ENCODE results near the gene PTGIS. TPM values are rescaled to one million over a fixed set of nuclear protein-coding genes. Genes with fewer than 3 reads are reported as not detected.

PTGIS gene
- total and polyA plus RNA-seq, 9 donors: 23.8 to 45.4 (median 28.7) TPM

GRCh38 chr20:49587111-49587570, 19.2 kb upstream of the PTGIS start:
- Histone ChIP-seq H3K27me3 (ENCODE audit: control insufficient read depth, insufficient read depth, low read length) (no peaks in the 10 kb centered on the region), H3K27ac (ENCODE audit: low read length) (no peak overlapping the region), H3K4me1 (ENCODE audit: control insufficient read depth, insufficient read depth, low read length) (peaks cover 45% of the 10 kb centered on the region), H3K4me3 (ENCODE audit: low read length) (no peak overlapping the region), H3K9me3 (replicated peaks; ENCODE audit: control insufficient read depth, low read depth, low read length) (peaks cover 8% of the 10 kb centered on the region), H3K36me3 (ENCODE audit: control insufficient read depth, insufficient read depth, low read length) (no peaks in the 10 kb centered on the region)
- no peak for DNase-seq
- WGBS (ENCODE audit: insufficient coverage): 46% methylated on average over 5 of the region's 10 CpGs

GRCh38 chr20:49585585-49586245, 17.8 kb upstream of the PTGIS start:
- no peaks in the 10 kb centered on the region for H3K27me3 ChIP-seq (ENCODE audit: control insufficient read depth, insufficient read depth, low read length)
- H3K4me3 ChIP-seq (ENCODE audit: low read length): no peak overlapping the region
- peaks cover 50% of the 10 kb centered on the region for H3K4me1 ChIP-seq (ENCODE audit: control insufficient read depth, insufficient read depth, low read length)
- DNase-seq: no peak
- no peaks in the 10 kb centered on the region for H3K36me3 ChIP-seq (ENCODE audit: control insufficient read depth, insufficient read depth, low read length)
- no peak overlapping the region for H3K27ac ChIP-seq (ENCODE audit: low read length)
- H3K9me3 ChIP-seq (replicated peaks; ENCODE audit: control insufficient read depth, low read depth, low read length): peaks cover 8% of the 10 kb centered on the region
- WGBS (ENCODE audit: insufficient coverage): 93% methylated on average over 3 of the region's 9 CpGs

GRCh38 chr20:49584418-49585382, 16.8 kb upstream of the PTGIS start:
- peaks cover 8% of the 10 kb centered on the region for H3K9me3 ChIP-seq (replicated peaks; ENCODE audit: control insufficient read depth, low read depth, low read length)
- no peaks in the 10 kb centered on the region for H3K36me3 ChIP-seq (ENCODE audit: control insufficient read depth, insufficient read depth, low read length)
- no peaks in the 10 kb centered on the region for H3K27me3 ChIP-seq (ENCODE audit: control insufficient read depth, insufficient read depth, low read length)
- no peak overlapping the region for H3K4me3 ChIP-seq (ENCODE audit: low read length)
- peaks cover 58% of the 10 kb centered on the region for H3K4me1 ChIP-seq (ENCODE audit: control insufficient read depth, insufficient read depth, low read length)
- H3K27ac ChIP-seq (ENCODE audit: low read length): peak overlapping the region; percentile 79
- WGBS (ENCODE audit: insufficient coverage): 86% methylated on average over 9 of the region's 14 CpGs
- no peak for DNase-seq

GRCh38 chr20:49583669-49584417, 15.9 kb upstream of the PTGIS start:
- Histone ChIP-seq H3K27ac (ENCODE audit: low read length) (peak overlapping the region; percentile 79), H3K27me3 (ENCODE audit: control insufficient read depth, insufficient read depth, low read length) (no peaks in the 10 kb centered on the region), H3K4me3 (ENCODE audit: low read length) (no peak overlapping the region), H3K9me3 (replicated peaks; ENCODE audit: control insufficient read depth, low read depth, low read length) (peaks cover 8% of the 10 kb centered on the region), H3K36me3 (ENCODE audit: control insufficient read depth, insufficient read depth, low read length) (no peaks in the 10 kb centered on the region), H3K4me1 (ENCODE audit: control insufficient read depth, insufficient read depth, low read length) (peaks cover 66% of the 10 kb centered on the region)
- WGBS (ENCODE audit: insufficient coverage): 25% methylated on average over 7 of the region's 12 CpGs
- DNase-seq: peak; percentile 96

- Histone ChIP-seq H3K36me3 (ENCODE audit: control insufficient read depth, insufficient read depth, low read length) (no peaks in the 10 kb centered on the region), H3K9me3 (replicated peaks; ENCODE audit: control insufficient read depth, low read depth, low read length) (peaks cover 8% of the 10 kb centered on the region), H3K4me1 (ENCODE audit: control insufficient read depth, insufficient read depth, low read length) (peaks cover 68% of the 10 kb centered on the region), H3K27ac (ENCODE audit: low read length) (peak overlapping the region; percentile 79), H3K27me3 (ENCODE audit: control insufficient read depth, insufficient read depth, low read length) (no peaks in the 10 kb centered on the region), H3K4me3 (ENCODE audit: low read length) (no peak overlapping the region)
- no CpG with 5 or more reads among the region's 4 CpGs for WGBS (ENCODE audit: insufficient coverage)
- no peak for DNase-seq
Observed at GRCh38 chr20:49583343-49583668, 15.4 kb upstream of the PTGIS start.

- Histone ChIP-seq H3K4me3 (ENCODE audit: low read length) (no peak overlapping the region), H3K36me3 (ENCODE audit: control insufficient read depth, insufficient read depth, low read length) (no peaks in the 10 kb centered on the region), H3K4me1 (ENCODE audit: control insufficient read depth, insufficient read depth, low read length) (peaks cover 64% of the 10 kb centered on the region), H3K9me3 (replicated peaks; ENCODE audit: control insufficient read depth, low read depth, low read length) (peaks cover 8% of the 10 kb centered on the region), H3K27ac (ENCODE audit: low read length) (peak overlapping the region; percentile 79), H3K27me3 (ENCODE audit: control insufficient read depth, insufficient read depth, low read length) (no peaks in the 10 kb centered on the region)
- DNase-seq: no peak
- WGBS (ENCODE audit: insufficient coverage): 90% methylated on average over 4 of the region's 10 CpGs
Observed at GRCh38 chr20:49582413-49583334, 14.7 kb upstream of the PTGIS start.

- H3K4me3 ChIP-seq (ENCODE audit: low read length): no peak overlapping the region
- no CpG with 5 or more reads among the region's 1 CpG for WGBS (ENCODE audit: insufficient coverage)
Observed at GRCh38 chr20:49581482-49581881, 13.5 kb upstream of the PTGIS start.

GRCh38 chr20:49580813-49581174, 12.9 kb upstream of the PTGIS start:
- Histone ChIP-seq H3K4me1 (ENCODE audit: control insufficient read depth, insufficient read depth, low read length) (peaks cover 67% of the 10 kb centered on the region), H3K27ac (ENCODE audit: low read length) (peak overlapping the region; percentile 96), H3K4me3 (ENCODE audit: low read length) (no peak overlapping the region), H3K36me3 (ENCODE audit: control insufficient read depth, insufficient read depth, low read length) (no peaks in the 10 kb centered on the region), H3K27me3 (ENCODE audit: control insufficient read depth, insufficient read depth, low read length) (no peaks in the 10 kb centered on the region), H3K9me3 (replicated peaks; ENCODE audit: control insufficient read depth, low read depth, low read length) (peaks cover 14% of the 10 kb centered on the region)
- no CpG with 5 or more reads among the region's 1 CpG for WGBS (ENCODE audit: insufficient coverage)
- DNase-seq: no peak

More at GRCh38 chr20:49581482-49581881, 13.5 kb upstream of the PTGIS start:
- H3K27me3 ChIP-seq (ENCODE audit: control insufficient read depth, insufficient read depth, low read length): no peaks in the 10 kb centered on the region
- no peaks in the 10 kb centered on the region for H3K36me3 ChIP-seq (ENCODE audit: control insufficient read depth, insufficient read depth, low read length)
- H3K27ac ChIP-seq (ENCODE audit: low read length): peak overlapping the region; percentile 96
- H3K4me1 ChIP-seq (ENCODE audit: control insufficient read depth, insufficient read depth, low read length): peaks cover 61% of the 10 kb centered on the region
- DNase-seq: no peak
- peaks cover 12% of the 10 kb centered on the region for H3K9me3 ChIP-seq (replicated peaks; ENCODE audit: control insufficient read depth, low read depth, low read length)

All from muscle of leg (tissue), 11 donors.